Mesendoderm (in vitro differentiated cells): ENCODE data around the gene LINGO4.
"Not testable (repeated sequence)": the region's sequence is repeated elsewhere in the genome, so short reads cannot be mapped to it uniquely, and the experiment has no call there.

Source experiments
- DNase-seq: peaks from one replicate; pipeline ENCODE4 v3.0.0; 2013
- H2AK5ac ChIP-seq: 2 replicates; pipeline ENCODE4 v1.6.1; 2013; ENCODE audit warnings: low read length, inconsistent platforms
- H2BK120ac ChIP-seq: 2 replicates; pipeline ENCODE4 v1.6.1; 2013; ENCODE audit warnings: low read depth, mild to moderate bottlenecking, low read length, moderate library complexity, mixed read lengths
- H2BK15ac ChIP-seq: replicated peaks from 2 replicates; pipeline ENCODE4 v1.6.1; 2013; ENCODE audit warnings: low read depth, mild to moderate bottlenecking, moderate library complexity
- H2BK5ac ChIP-seq: 2 replicates; pipeline ENCODE4 v1.6.1; 2013; ENCODE audit warnings: low read length, inconsistent platforms
- H3K18ac ChIP-seq: 2 replicates; pipeline ENCODE4 v1.6.1; 2013; ENCODE audit warnings: mild to moderate bottlenecking, low read length, mixed read lengths
- H3K23ac ChIP-seq: one replicate; pipeline ENCODE4 v1.6.1; 2013; ENCODE audit warnings: low read length
- H3K27ac ChIP-seq: 2 replicates; pipeline ENCODE4 v1.5.1; 2013; ENCODE audit warnings: low read depth, mild to moderate bottlenecking, inconsistent platforms, low read length, moderate library complexity
- H3K27me3 ChIP-seq: 2 replicates; pipeline ENCODE4 v1.6.1; 2013; ENCODE audit warnings: low read length, control low read depth, mild to moderate bottlenecking, inconsistent platforms; ENCODE audit not compliant: insufficient read depth, poor library complexity
- H3K36me3 ChIP-seq: 2 replicates; pipeline ENCODE4 v1.6.1; 2013; ENCODE audit warnings: low read length, inconsistent platforms; ENCODE audit not compliant: control insufficient read depth, insufficient read depth
- H3K4ac ChIP-seq: one replicate; pipeline ENCODE4 v1.6.1; 2013; ENCODE audit warnings: low read depth, mild to moderate bottlenecking, low read length, moderate library complexity
- H3K4me1 ChIP-seq: 2 replicates; pipeline ENCODE4 v1.6.1; 2013; ENCODE audit warnings: low read depth, low read length, inconsistent platforms; ENCODE audit not compliant: control insufficient read depth
- H3K4me2 ChIP-seq: 2 replicates; pipeline ENCODE4 v1.6.1; 2013; ENCODE audit warnings: low read length
- H3K4me3 ChIP-seq: 2 replicates; pipeline ENCODE4 v1.5.1; 2013; ENCODE audit warnings: mild to moderate bottlenecking, low read length
- H3K56ac ChIP-seq: one replicate; pipeline ENCODE4 v1.6.1; 2013; ENCODE audit warnings: low read length
- H3K79me1 ChIP-seq: 2 replicates; pipeline ENCODE4 v1.6.1; 2013; ENCODE audit warnings: low read length, inconsistent platforms
- H3K79me2 ChIP-seq: 2 replicates; pipeline ENCODE4 v1.6.1; 2013; ENCODE audit warnings: mild to moderate bottlenecking, low read length; ENCODE audit not compliant: control insufficient read depth, insufficient read depth
- H3K9ac ChIP-seq: 2 replicates; pipeline ENCODE4 v1.6.1; 2013; ENCODE audit warnings: low read length, inconsistent platforms
- H4K5ac ChIP-seq: one replicate; pipeline ENCODE4 v1.6.1; 2013; ENCODE audit warnings: low read length
- H4K8ac ChIP-seq: one replicate; pipeline ENCODE4 v1.6.1; 2013; ENCODE audit warnings: low read depth, mild to moderate bottlenecking, control low read depth, low read length, moderate library complexity
- WGBS: extraction: QIAGEN DNeasy Blood & Tissue Kit; methylation state at CpG from one replicate; pipeline ENCODE4 v1.1.7; 2013; ENCODE audit warnings: low lambda C conversion rate, missing lambda C conversion rate; ENCODE audit not compliant: insufficient coverage; ENCODE audit errors: extremely low coverage; 5-methylcytosine and 5-hydroxymethylcytosine counted together

LINGO4 gene

GRCh38 chr1:151783796-151784195 is 21.4 kb downstream of the LINGO4 start:
- Histone ChIP-seq H3K79me1 (no peaks in the 10 kb centered on the region), H3K4me1 (no peaks in the 10 kb centered on the region), H3K56ac (no peak overlapping the region), H3K27ac (no peak overlapping the region), H3K36me3 (no peaks in the 10 kb centered on the region), H3K79me2 (no peaks in the 10 kb centered on the region), H3K4ac (no peak overlapping the region), H4K5ac (no peak overlapping the region), H2BK120ac (no peak overlapping the region), H3K4me2 (no peak overlapping the region), H3K18ac (no peak overlapping the region), H2AK5ac (no peak overlapping the region), H3K9ac (no peak overlapping the region), H3K23ac (no peak overlapping the region), H2BK5ac (no peak overlapping the region), H2BK15ac (no peak overlapping the region), H4K8ac (no peak overlapping the region), H3K27me3 (no peaks in the 10 kb centered on the region), H3K4me3 (no peak overlapping the region)
- no CpG with 5 or more reads among the region's 2 CpGs for WGBS
- no peak for DNase-seq

GRCh38 chr1:151782741-151783140 is 22.5 kb downstream of the LINGO4 start:
- H3K4me1 ChIP-seq, result no peaks in the 10 kb centered on the region
- H3K4ac ChIP-seq, result no peak overlapping the region
- no peak overlapping the region for H3K27ac ChIP-seq
- no peak overlapping the region for H3K4me2 ChIP-seq
- no peak overlapping the region for H2BK15ac ChIP-seq
- no peak overlapping the region for H4K5ac ChIP-seq
- no peak overlapping the region for H2BK5ac ChIP-seq
- WGBS, result no CpG with 5 or more reads among the region's 3 CpGs
- no peaks in the 10 kb centered on the region for H3K79me2 ChIP-seq
- H3K79me1 ChIP-seq, result no peaks in the 10 kb centered on the region
- H3K56ac ChIP-seq, result no peak overlapping the region
- no peak overlapping the region for H3K23ac ChIP-seq
- DNase-seq, result no peak
- H3K9ac ChIP-seq, result no peak overlapping the region
- no peak overlapping the region for H2AK5ac ChIP-seq
- no peak overlapping the region for H2BK120ac ChIP-seq
- no peaks in the 10 kb centered on the region for H3K27me3 ChIP-seq
- no peaks in the 10 kb centered on the region for H3K36me3 ChIP-seq
- no peak overlapping the region for H3K18ac ChIP-seq
- H4K8ac ChIP-seq, result no peak overlapping the region
- H3K4me3 ChIP-seq, result no peak overlapping the region

- H3K79me2 ChIP-seq, H2AK5ac ChIP-seq, H3K4ac ChIP-seq, H2BK120ac ChIP-seq, H4K5ac ChIP-seq, H2BK5ac ChIP-seq, H3K56ac ChIP-seq, H3K23ac ChIP-seq, H4K8ac ChIP-seq, H3K4me3 ChIP-seq, H3K4me1 ChIP-seq, H3K79me1 ChIP-seq, H2BK15ac ChIP-seq, H3K9ac ChIP-seq, H3K27ac ChIP-seq, H3K18ac ChIP-seq, H3K4me2 ChIP-seq, H3K27me3 ChIP-seq, DNase-seq, H3K36me3 ChIP-seq: not testable (repeated sequence)
- no CpG with 5 or more reads among the region's 5 CpGs for WGBS
Measured at GRCh38 chr1:151782026-151782425, 23.2 kb downstream of the LINGO4 start.

- not testable (repeated sequence) for H3K23ac ChIP-seq, H3K27ac ChIP-seq
Measured at GRCh38 chr1:151780736-151781135, 24.5 kb downstream of the LINGO4 start.

GRCh38 chr1:151779852-151780251 is 25.4 kb downstream of the LINGO4 start:
- Histone ChIP-seq H3K4me1 (no peaks in the 10 kb centered on the region), H3K4me2 (no peak overlapping the region), H3K18ac (no peak overlapping the region), H2BK15ac (no peak overlapping the region), H3K56ac (no peak overlapping the region), H4K8ac (no peak overlapping the region), H3K79me1 (no peaks in the 10 kb centered on the region), H3K23ac (no peak overlapping the region), H3K27me3 (no peaks in the 10 kb centered on the region), H3K36me3 (no peaks in the 10 kb centered on the region), H3K27ac (no peak overlapping the region), H2BK5ac (no peak overlapping the region), H2AK5ac (no peak overlapping the region), H4K5ac (no peak overlapping the region), H3K4me3 (no peak overlapping the region), H3K4ac (no peak overlapping the region), H3K9ac (no peak overlapping the region), H3K79me2 (no peaks in the 10 kb centered on the region), H2BK120ac (no peak overlapping the region)
- no CpG with 5 or more reads among the region's 4 CpGs for WGBS
- DNase-seq, result no peak

More at GRCh38 chr1:151780736-151781135, 24.5 kb downstream of the LINGO4 start:
- H3K79me1 ChIP-seq, H3K27me3 ChIP-seq, H2BK15ac ChIP-seq, H3K4ac ChIP-seq, H2AK5ac ChIP-seq, H3K4me1 ChIP-seq, H2BK120ac ChIP-seq, H4K5ac ChIP-seq, H3K79me2 ChIP-seq, H3K4me3 ChIP-seq, H3K9ac ChIP-seq, H3K56ac ChIP-seq, H3K36me3 ChIP-seq, H3K18ac ChIP-seq, H2BK5ac ChIP-seq, DNase-seq, H3K4me2 ChIP-seq, H4K8ac ChIP-seq: not testable (repeated sequence)
- WGBS, result no CpG with 5 or more reads among the region's 5 CpGs

- Histone ChIP-seq H3K36me3 (no peaks in the 10 kb centered on the region), H3K4me3 (no peak overlapping the region), H3K4me1 (no peaks in the 10 kb centered on the region), H3K56ac (no peak overlapping the region), H3K27ac (no peak overlapping the region), H2AK5ac (no peak overlapping the region), H3K18ac (no peak overlapping the region), H3K4ac (no peak overlapping the region), H2BK15ac (no peak overlapping the region), H3K79me2 (no peaks in the 10 kb centered on the region), H3K9ac (no peak overlapping the region), H3K27me3 (no peaks in the 10 kb centered on the region), H3K4me2 (no peak overlapping the region), H2BK5ac (no peak overlapping the region), H3K79me1 (no peaks in the 10 kb centered on the region), H4K5ac (no peak overlapping the region), H3K23ac (no peak overlapping the region), H2BK120ac (no peak overlapping the region), H4K8ac (no peak overlapping the region)
- no CpG with 5 or more reads among the region's 4 CpGs for WGBS
- no peak for DNase-seq
Measured at GRCh38 chr1:151777317-151777716, 27.9 kb downstream of the LINGO4 start.
